Thyroid gland (tissue), 4 donors: Measurements from ENCODE around the gene EXOSC1. TPM values are rescaled to one million over a fixed set of nuclear protein-coding genes. Genes with fewer than 3 reads are reported as not detected.
"Not testable (repeated sequence)": the region's sequence is repeated elsewhere in the genome, so short reads cannot be mapped to it uniquely, and the experiment has no call there.

Experiments
- DNase-seq, 2 donors: peaks; one replicate each; pipeline ENCODE4 v3.0.0-alpha.2; 2019
- H3K27ac ChIP-seq, 3 donors: fragments of 200-600 bp; sonication (generic); 1 replicate in 2 of 3; 2 replicates in 1 of 3; pipeline ENCODE4 v1.5.1; 2016 to 2019; ENCODE audit warnings: mild to moderate bottlenecking in 1 of 3, moderate library complexity in 1 of 3
- H3K27me3 ChIP-seq: fragments of 200-600 bp; sonication (generic); one replicate; pipeline ENCODE4 v1.5.1; 2019
- H3K36me3 ChIP-seq, 2 donors: fragments of 200-600 bp; sonication (generic); one replicate each; pipeline ENCODE4 v1.5.1; 2016 to 2019
- H3K4me1 ChIP-seq, 2 donors: fragments of 200-600 bp; sonication (generic); one replicate each; pipeline ENCODE4 v1.5.1; 2017 to 2019
- H3K4me3 ChIP-seq, 3 donors: fragments of 200-600 bp; sonication (generic); replicated peaks in 1 of 3; 1 replicate in 2 of 3; 2 replicates in 1 of 3; pipeline ENCODE4 v1.5.1; 2016; ENCODE audit warnings: mild to moderate bottlenecking in 1 of 3
- H3K9me3 ChIP-seq: fragments of 200-600 bp; sonication (generic); one replicate; pipeline ENCODE4 v1.5.1; 2017
- CTCF ChIP-seq, 6 experiments: fragments of 200-600 bp in 3 of 6; fragments of 450-650 bp in 3 of 6; sonication (generic) in 3 of 6; IDR thresholded peaks; one replicate each; pipeline ENCODE4 v1.5.1; 2016 to 2019; ENCODE audit warnings: antibody characterized with exemption in 6 of 6, mild to moderate bottlenecking in 2 of 6, inconsistent platforms in 1 of 6, moderate library complexity in 1 of 6
- POLR2A ChIP-seq, 2 donors: fragments of 450-650 bp; IDR thresholded peaks; one replicate each; pipeline ENCODE4 v1.6.1; 2017; ENCODE audit warnings: antibody characterized with exemption in 2 of 2, mild to moderate bottlenecking in 2 of 2, moderate library complexity in 1 of 2
- WGBS, 2 donors: methylation state at CpG; one replicate each; pipeline ENCODE4 v1.1.5; 2017; 5-methylcytosine and 5-hydroxymethylcytosine counted together
- intact Hi-C: fragments of 100-400 bp; cut with DNase I; formaldehyde crosslinking; loops from one replicate; pipeline ENCODE4 v1.15.1; 2023
- total RNA-seq, 4 donors: library from RNA; depleted of rRNA; stranded (reverse); fragments of >200 nt; gene quantifications; one replicate each; pipeline ENCODE4 v1.2.3, GENCODE V29; 2016

Gene EXOSC1
- total RNA-seq, 4 donors from 2014 or later = 23.6 to 51.1 (median 29.2) TPM

GRCh38 chr10:97427571-97428179, 18.1 kb downstream of the EXOSC1 start:
- H3K9me3 ChIP-seq = no peaks in the 10 kb centered on the region
- peak overlapping the region in 1 of 3 donors; percentile 50 for H3K4me3 ChIP-seq
- DNase-seq = peak; percentile 19 to 41
- H3K27me3 ChIP-seq = no peaks in the 10 kb centered on the region
- H3K4me1 ChIP-seq = peaks cover 16 to 23% of the 10 kb centered on the region in 2 donors
- intact Hi-C loops = no loop called here
- TF ChIP-seq POLR2A (IDR thresholded peaks at IDR 0.05) (no peak), CTCF (IDR thresholded peaks at IDR 0.05) (no peak)
- H3K36me3 ChIP-seq = peaks cover 16 to 18% of the 10 kb centered on the region in 2 donors
- H3K27ac ChIP-seq = peak overlapping the region in 2 of 3 donors; percentile 5 to 85
- WGBS, 2 donors = 22 to 27% methylated on average over 6 to 9 of the region's 9 CpGs

DNA sequence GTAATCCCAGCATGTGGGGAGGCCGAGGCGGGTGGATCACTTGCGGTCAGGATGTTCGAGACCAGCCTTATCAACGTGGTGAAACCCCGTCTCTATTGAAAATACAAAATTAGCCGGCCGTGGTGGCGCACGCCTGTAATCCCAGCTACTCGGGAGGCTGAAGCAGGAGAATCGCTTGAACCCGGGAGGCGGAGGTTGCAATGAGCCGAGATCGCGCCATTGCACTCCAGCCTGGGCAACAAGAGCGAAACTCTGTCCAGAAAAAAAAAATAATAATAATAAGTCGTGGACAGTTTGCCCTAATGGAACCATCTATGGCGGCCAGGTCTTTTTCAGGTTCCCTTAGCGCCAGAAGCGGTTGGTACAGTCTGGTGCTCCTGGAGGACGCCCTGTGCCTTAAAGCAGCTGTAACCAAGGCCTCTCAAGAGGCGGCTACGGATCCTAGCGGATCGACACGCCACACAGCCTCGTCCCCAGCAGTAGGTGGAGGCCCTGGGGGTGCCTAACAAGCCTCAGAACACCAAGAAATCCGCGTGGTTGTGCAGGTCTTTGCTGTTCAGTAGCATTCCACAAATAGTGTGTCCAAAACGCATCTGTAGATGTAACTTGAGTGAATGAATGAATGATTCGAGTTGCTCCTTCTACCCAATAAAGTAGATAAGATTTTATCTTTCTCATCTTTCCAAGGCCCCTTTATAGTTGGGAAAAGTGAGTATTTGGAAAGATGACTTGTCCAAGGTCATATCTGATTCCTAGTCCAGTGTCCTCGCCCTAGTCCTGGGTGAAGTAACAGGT, 18.8 kb downstream of the EXOSC1 start:
- 15 to 19% methylated on average over 18 to 31 of the region's 34 CpGs for WGBS, 2 donors
- Histone ChIP-seq H3K36me3 (peaks cover 14 to 16% of the 10 kb centered on the region in 2 donors), H3K27me3 (no peaks in the 10 kb centered on the region), H3K9me3 (no peaks in the 10 kb centered on the region), H3K27ac (peak overlapping the region; percentile 78 to 88 (median 85)), H3K4me3 (peak overlapping the region; percentile 50 to 77 (median 77)), H3K4me1 (peaks cover 16 to 23% of the 10 kb centered on the region in 2 donors)
- intact Hi-C loops = no loop called here
- TF ChIP-seq CTCF (IDR thresholded peaks at IDR 0.05) = no peak
- DNase-seq = peak; percentile 60 to 62

DNA sequence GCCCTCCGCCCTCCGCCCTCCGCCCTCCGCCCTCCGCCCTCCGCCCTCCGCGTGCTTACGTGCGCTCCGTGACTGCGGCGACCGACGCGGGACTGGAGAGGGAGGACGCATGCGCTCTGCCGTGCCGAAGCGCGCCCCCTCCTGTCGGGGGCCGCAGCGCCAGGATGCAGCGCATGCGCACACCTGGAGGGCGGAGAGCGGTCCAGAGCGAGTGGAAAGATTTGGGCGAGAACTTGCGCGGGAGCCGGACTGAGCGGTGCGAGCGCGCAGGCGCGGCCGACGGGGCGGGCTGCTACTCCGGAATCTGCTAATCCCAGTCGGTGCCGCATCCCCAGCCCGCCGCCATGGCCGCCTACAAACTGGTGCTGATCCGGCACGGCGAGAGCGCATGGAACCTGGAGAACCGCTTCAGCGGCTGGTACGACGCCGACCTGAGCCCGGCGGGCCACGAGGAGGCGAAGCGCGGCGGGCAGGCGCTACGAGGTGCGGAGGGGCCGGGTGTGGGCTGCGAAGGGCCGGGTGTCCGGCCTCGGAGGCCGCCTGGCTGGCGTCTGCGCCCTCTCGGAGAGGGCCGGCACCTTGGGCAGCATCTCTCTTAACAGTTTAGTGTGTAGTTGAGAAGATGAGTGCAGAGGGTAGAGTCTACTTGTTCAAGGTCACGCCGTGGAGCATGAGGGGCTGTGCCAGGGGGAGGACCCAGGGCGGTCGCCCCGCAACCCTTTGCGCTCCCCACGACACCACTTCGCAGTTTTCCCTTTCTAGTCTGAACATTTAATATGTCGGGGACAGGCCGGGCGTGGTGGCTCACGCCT, 19.6 kb downstream of the EXOSC1 start, which contains the start of gene PGAM1:
Gene PGAM1, plus strand, starts transcription at position 228 of the 812 bp plus-strand sequence. Its CDS starts 117 bp downstream, at position 345.
- Histone ChIP-seq H3K4me1 (peaks cover 16 to 23% of the 10 kb centered on the region in 2 donors), H3K9me3 (no peaks in the 10 kb centered on the region), H3K27ac (peak within 1 kb of the TSS; percentile 84 to 88 (median 85)), H3K36me3 (peaks cover 6 to 8% of the 10 kb centered on the region in 2 donors), H3K4me3 (peak within 1 kb of the TSS; percentile 50 to 77 (median 77)), H3K27me3 (no peaks in the 10 kb centered on the region)
- intact Hi-C loops = no loop called here
- TF ChIP-seq POLR2A (IDR thresholded peaks at IDR 0.05) = peak in 1 of 2 donors; percentile 89
- TF ChIP-seq CTCF (IDR thresholded peaks at IDR 0.05) = peak; percentile 9 to 66 (median 46)
- 1% methylated on average over 29 of the region's 90 CpGs; no CpG with 5 or more reads in 1 of the 2 donors for WGBS, 2 donors
- peak; percentile 93 to 94 for DNase-seq

DNA sequence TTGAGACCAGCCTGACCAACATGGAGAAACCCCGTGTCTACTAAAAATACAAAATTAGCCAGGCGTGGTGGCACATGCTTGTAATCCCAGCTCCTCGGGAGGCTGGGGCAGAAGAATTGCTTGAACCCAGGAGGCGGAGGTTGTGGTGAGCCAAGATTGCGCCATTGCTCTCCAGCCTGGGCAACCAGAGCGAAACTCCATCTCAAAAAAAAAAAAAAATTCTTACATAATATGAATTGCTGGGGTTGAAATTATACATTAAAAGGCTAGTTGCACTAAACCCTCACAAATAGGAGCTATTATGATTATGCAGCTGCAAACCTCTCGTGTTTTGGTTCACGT, 22.1 kb downstream of the EXOSC1 start:
- 70 to 71% methylated on average over 8 of the region's 8 CpGs for WGBS, 2 donors
- Histone ChIP-seq H3K4me1 (peaks cover 20 to 23% of the 10 kb centered on the region in 2 donors), H3K27ac (peak overlapping the region in 2 of 3 donors; percentile 34 to 53)
- H3K9me3 ChIP-seq, H3K36me3 ChIP-seq, H3K4me3 ChIP-seq, DNase-seq, H3K27me3 ChIP-seq, intact Hi-C loops: not testable (repeated sequence)

- WGBS, 2 donors = 78 to 79% methylated on average over 6 of the region's 6 CpGs
- no peak for TF ChIP-seq CTCF (IDR thresholded peaks at IDR 0.05)
- TF ChIP-seq POLR2A (IDR thresholded peaks at IDR 0.05) = no peak
- intact Hi-C loops = no loop called here
- Histone ChIP-seq H3K4me1 (peaks cover 12 to 14% of the 10 kb centered on the region in 2 donors), H3K36me3 (no peaks in the 10 kb centered on the region), H3K27me3 (no peaks in the 10 kb centered on the region), H3K4me3 (no peak overlapping the region), H3K9me3 (no peaks in the 10 kb centered on the region), H3K27ac (no peak overlapping the region)
- DNase-seq = no peak
These were observed 29.2 kb downstream of the EXOSC1 start for GRCh38 chr10:97416565-97416964.
